Measurements from ENCODE around the gene FARSB.
A peak's percentile ranks its signal among the peaks of the same experiment; 100 is the strongest.

FARSB gene

DNA sequence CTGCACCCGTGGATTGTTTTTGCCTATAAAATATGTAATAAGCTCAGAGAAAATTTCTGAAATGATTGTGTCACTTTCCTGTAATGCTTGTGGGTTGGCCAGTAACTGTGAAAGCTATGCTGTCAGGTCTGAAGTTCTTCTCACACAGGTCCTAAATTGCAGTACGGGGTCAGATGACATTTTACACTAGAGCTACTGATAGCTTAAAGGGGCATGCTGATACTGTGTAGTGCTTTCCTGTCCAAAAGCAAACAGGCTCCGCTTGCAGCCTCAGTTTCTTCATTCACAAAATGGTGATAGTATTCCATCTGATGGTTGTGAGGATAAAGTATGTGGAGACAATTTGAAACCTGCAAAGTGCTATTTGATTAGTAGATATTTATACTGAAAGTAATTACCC is 7.6 kb upstream of the FARSB start:
- no peak overlapping the region for H3K4me3 ChIP-seq (ENCODE audit: low read depth, low read length)
- TF ChIP-seq, protein P1, sequence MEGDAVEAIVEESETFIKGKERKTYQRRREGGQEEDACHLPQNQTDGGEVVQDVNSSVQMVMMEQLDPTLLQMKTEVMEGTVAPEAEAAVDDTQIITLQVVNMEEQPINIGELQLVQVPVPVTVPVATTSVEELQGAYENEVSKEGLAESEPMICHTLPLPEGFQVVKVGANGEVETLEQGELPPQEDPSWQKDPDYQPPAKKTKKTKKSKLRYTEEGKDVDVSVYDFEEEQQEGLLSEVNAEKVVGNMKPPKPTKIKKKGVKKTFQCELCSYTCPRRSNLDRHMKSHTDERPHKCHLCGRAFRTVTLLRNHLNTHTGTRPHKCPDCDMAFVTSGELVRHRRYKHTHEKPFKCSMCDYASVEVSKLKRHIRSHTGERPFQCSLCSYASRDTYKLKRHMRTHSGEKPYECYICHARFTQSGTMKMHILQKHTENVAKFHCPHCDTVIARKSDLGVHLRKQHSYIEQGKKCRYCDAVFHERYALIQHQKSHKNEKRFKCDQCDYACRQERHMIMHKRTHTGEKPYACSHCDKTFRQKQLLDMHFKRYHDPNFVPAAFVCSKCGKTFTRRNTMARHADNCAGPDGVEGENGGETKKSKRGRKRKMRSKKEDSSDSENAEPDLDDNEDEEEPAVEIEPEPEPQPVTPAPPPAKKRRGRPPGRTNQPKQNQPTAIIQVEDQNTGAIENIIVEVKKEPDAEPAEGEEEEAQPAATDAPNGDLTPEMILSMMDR (IDR thresholded peaks at IDR 0.05; ENCODE audit: low read depth, low read length): no peak

DNA sequence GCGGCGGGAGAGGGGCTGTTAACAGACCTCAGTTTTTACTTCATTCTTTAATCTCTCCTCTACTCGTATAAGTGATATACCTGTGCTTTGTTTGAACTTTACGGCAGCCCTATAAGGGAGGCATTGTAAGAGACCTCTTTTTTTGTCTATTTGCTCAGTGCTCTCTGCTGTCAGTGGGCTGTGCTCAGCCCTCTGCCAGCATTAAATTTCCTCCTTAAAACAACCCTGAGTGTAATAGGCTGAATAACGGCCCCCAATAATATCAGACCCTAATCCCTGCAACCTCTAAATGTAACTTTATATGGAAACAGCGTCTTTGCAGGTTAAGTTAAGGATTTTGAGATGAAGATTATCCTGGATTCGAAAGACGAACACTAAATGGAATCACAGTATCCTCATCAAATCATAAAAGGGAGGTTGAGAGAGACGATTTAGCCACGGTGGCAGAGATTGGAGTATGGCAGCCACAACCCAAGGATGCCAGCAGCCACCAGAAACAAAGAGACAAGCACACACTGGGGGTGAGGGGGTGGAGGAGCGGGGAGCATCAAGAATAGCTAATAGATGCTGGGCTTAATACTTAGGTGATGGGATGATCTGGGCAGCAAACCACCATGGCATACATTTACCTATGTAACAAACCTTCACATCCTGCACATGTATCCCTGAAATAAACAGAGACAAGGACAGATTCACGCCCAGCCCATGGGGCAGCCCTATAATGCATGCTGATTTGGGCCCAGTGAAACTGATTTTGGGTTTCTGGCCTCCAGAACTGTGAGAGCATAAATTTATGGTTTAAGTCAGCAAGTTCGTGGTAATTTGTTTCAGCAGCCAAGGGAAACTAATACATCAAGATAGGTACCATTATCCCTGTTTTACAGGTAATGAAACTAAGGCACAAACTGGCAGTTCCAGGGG is 894 bp upstream of the FARSB start:
- TF ChIP-seq, protein P1 (IDR thresholded peaks at IDR 0.05; ENCODE audit: low read depth, low read length): no peak
- peak overlapping the region; percentile 100 for H3K4me3 ChIP-seq (ENCODE audit: low read depth, low read length)

DNA sequence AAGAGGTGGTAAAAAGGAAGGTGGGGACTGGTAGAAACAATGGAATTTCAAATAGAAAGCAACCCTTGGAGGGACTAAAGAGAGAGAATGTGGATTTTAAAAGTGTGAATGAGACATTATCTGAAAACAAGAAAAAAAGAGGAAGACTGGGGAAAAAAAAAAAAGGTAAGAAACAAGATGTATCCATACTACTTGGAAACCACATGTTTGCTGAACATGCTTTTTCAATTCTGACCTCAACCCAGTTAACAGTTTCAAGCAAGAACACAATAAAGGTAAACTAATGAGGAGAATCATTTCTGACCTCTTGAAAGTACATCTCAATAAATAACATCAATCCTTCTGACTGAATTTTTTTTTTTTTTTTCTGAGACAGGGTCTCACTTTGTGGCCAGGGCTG is 2.6 kb downstream of the FARSB start:
- TF ChIP-seq, protein P1 (IDR thresholded peaks at IDR 0.05; ENCODE audit: low read depth, low read length): no peak
- H3K4me3 ChIP-seq (ENCODE audit: low read depth, low read length): no peak overlapping the region

DNA sequence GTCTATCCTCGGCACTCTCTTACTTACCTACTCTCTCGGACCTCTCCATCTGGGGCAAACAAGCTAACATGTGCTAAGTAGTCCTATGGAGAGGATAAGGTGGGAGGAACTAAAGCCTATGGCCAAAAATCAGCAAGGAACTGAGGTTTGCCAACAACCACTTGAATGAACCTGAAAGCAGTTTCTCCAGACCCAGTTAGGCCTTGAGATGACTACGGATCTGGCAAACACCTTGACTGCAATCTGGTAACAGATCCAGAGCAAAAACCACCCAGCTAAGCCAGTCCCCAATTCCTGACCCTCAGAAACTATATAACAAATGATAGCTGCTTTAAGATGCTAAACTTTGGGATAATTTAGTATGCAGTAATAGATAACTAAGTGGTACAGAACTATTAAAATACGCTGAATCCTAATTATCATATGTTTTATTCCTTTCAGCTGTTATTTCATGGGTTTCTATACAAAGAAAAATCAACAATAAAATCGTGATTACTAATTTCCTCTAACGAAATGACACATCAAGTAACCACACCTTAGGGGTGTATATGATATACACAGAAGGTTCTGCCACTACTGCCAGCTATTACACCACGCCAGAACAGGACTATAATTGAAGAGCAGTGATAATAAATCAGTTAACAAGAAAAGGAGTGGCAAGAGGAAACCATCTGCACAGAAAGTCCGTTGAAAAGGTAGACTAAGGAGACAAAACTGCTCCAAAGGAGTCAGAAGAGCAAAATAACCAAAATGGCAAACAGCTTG is 3.2 kb downstream of the FARSB start:
- no peak overlapping the region for H3K4me3 ChIP-seq (ENCODE audit: low read depth, low read length)
- TF ChIP-seq, protein P1 (IDR thresholded peaks at IDR 0.05; ENCODE audit: low read depth, low read length): no peak

DNA sequence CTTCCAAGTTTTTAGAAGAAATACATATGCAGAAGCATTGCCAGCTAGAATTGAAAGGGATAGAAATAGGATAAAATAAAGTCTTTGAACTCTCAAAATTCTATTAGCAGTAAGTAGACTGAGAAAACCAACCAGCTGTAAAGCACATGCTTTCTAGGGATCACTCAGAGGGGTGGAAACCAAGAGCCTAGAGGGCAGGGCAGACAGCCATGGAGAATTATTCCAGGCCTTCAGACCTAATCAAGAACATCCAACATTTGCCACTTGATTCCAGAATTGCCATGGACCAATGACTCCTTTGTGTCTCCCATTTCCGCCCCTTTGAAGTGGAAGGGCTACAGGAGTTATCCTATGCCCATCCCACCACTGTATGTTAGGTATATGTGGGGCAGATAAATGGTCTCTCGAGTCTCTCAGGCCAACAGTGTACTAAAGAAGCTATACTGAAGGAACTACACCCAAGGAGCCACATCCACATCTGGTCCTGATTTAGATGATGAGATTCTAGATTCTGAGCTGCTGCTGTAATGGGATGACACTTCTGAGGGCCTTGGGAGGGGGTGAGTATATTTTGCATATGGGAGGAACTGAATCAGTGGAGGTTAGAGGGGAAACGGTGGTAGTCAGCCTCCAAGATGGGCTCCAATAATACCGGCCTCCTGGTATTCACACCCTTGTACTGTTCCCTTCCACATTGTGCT is 4.0 kb downstream of the FARSB start:
- TF ChIP-seq, protein P1 (IDR thresholded peaks at IDR 0.05; ENCODE audit: low read depth, low read length): no peak
- no peak overlapping the region for H3K4me3 ChIP-seq (ENCODE audit: low read depth, low read length)

DNA sequence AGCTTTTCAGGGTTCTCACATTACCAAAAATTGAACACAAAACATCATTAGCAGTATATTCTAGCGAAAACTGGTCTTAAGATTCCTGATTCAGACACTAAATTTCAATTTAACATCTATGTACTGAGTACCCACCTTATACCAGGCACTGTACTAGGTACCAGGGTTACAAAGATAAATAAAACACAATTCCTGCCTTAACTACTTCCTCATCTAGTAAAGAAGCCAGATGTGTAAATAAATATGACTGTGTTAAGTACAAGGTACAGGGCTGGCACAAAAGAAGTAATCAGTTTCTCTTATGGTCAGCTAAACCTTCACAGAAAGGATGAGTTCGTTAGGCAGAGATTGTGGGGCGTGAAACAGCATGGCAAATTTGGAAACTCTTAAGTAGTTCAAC is 6.1 kb downstream of the FARSB start:
- H3K4me3 ChIP-seq (ENCODE audit: low read depth, low read length): no peak overlapping the region
- TF ChIP-seq, protein P1 (IDR thresholded peaks at IDR 0.05; ENCODE audit: low read depth, low read length): no peak

Data from WI38 (cell line).